Neural cell (in vitro differentiated cells): ENCODE data around the gene TSPAN33. TPM values are rescaled to one million over a fixed set of nuclear protein-coding genes. Genes with fewer than 3 reads are reported as not detected.

Experiments
- H2AFZ ChIP-seq: fragments of 200-600, 300-800 bp; sonication (generic), shearing (Covaris generic); 2 replicates; pipeline ENCODE4 v1.6.0; 2014; ENCODE audit warnings: low read depth, mild to moderate bottlenecking, antibody characterized with exemption, low read length, moderate library complexity
- H3F3A ChIP-seq: fragments of 200-600 bp; shearing (Covaris generic); 2 replicates; pipeline ENCODE4 v1.6.1; 2016; ENCODE audit warnings: mild to moderate bottlenecking, moderate library complexity, mixed read lengths, antibody characterized with exemption, low read length; ENCODE audit not compliant: insufficient read depth, poor library complexity, severe bottlenecking
- H3K27ac ChIP-seq: fragments of 200-600, 300-800 bp; sonication (generic), shearing (Covaris generic); 2 replicates; pipeline ENCODE4 v1.5.1; 2014; ENCODE audit warnings: mild to moderate bottlenecking, low read length, moderate library complexity
- H3K27me3 ChIP-seq: fragments of 300-800, 200-600 bp; sonication (generic), shearing (Covaris generic); 2 replicates; pipeline ENCODE4 v1.6.0; 2014; ENCODE audit warnings: mild to moderate bottlenecking, low read depth, low read length, moderate library complexity; ENCODE audit not compliant: insufficient read depth
- H3K36me3 ChIP-seq: fragments of 300-800, 200-600 bp; sonication (generic), shearing (Covaris generic); 2 replicates; pipeline ENCODE4 v1.5.1; 2014; ENCODE audit warnings: mild to moderate bottlenecking, antibody characterized with exemption, low read length, moderate library complexity; ENCODE audit not compliant: insufficient read depth
- H3K4me2 ChIP-seq: fragments of 300-800, 200-600 bp; sonication (generic), shearing (Covaris generic); 2 replicates; pipeline ENCODE4 v1.6.0; 2014; ENCODE audit warnings: mild to moderate bottlenecking, low read length
- H3K4me3 ChIP-seq: fragments of 300-800, 200-600 bp; sonication (generic), shearing (Covaris generic); 2 replicates; pipeline ENCODE4 v1.5.1; 2014; ENCODE audit warnings: mild to moderate bottlenecking, low read length, moderate library complexity
- H3K79me2 ChIP-seq: fragments of 200-600 bp; shearing (Covaris generic); replicated peaks from 2 replicates; pipeline ENCODE4 v1.6.0; 2014; ENCODE audit warnings: mild to moderate bottlenecking, low read length, moderate library complexity; ENCODE audit not compliant: insufficient read depth
- H3K9ac ChIP-seq: fragments of 300-800, 200-600 bp; sonication (generic), shearing (Covaris generic); 2 replicates; pipeline ENCODE4 v1.6.1; 2016; ENCODE audit warnings: mild to moderate bottlenecking, low read length, mixed read lengths
- H3K9me2 ChIP-seq: fragments of 200-600 bp; shearing (Covaris generic); 2 replicates; pipeline ENCODE4 v1.6.1; 2016; ENCODE audit warnings: mild to moderate bottlenecking, low read length, mixed read lengths; ENCODE audit not compliant: insufficient read depth
- H3K9me3 ChIP-seq: fragments of 200-600, 300-800 bp; sonication (generic), shearing (Covaris generic); 2 replicates; pipeline ENCODE4 v1.6.1; 2016; ENCODE audit warnings: mild to moderate bottlenecking, mixed run types, low read length, moderate library complexity, mixed read lengths
- H4K20me1 ChIP-seq: fragments of 200-600 bp; shearing (Covaris generic); 2 replicates; pipeline ENCODE4 v1.6.1; 2016; ENCODE audit warnings: mild to moderate bottlenecking, mixed run types; ENCODE audit not compliant: insufficient read depth
- CTCF ChIP-seq: fragments of 450-650 bp; IDR thresholded peaks from 2 replicates; pipeline ENCODE4 v1.5.1; 2014; ENCODE audit warnings: antibody characterized with exemption, mild to moderate bottlenecking, moderate library complexity; ENCODE audit not compliant: poor library complexity, severe bottlenecking
- EP300 ChIP-seq: fragments of 450-650 bp; conservative IDR thresholded peaks from 2 replicates; pipeline ENCODE4 v1.6.1; 2014; ENCODE audit warnings: antibody characterized with exemption, mild to moderate bottlenecking, moderate library complexity; ENCODE audit not compliant: poor library complexity, severe bottlenecking
- EZH2 ChIP-seq: fragments of 200-600, 300-800 bp; shearing (Covaris generic), sonication (generic); IDR thresholded peaks from 2 replicates; pipeline ENCODE4 v1.6.1; 2014; ENCODE audit warnings: antibody characterized with exemption, low read length, borderline replicate concordance, mild to moderate bottlenecking; ENCODE audit not compliant: insufficient read depth, poor library complexity, severe bottlenecking
- MXI1 ChIP-seq: fragments of 450-650 bp; conservative IDR thresholded peaks from 2 replicates; pipeline ENCODE4 v1.6.1; 2014; ENCODE audit warnings: antibody characterized with exemption, mild to moderate bottlenecking; ENCODE audit not compliant: poor library complexity, severe bottlenecking
- POLR2AphosphoS5 ChIP-seq: IDR thresholded peaks from 2 replicates; pipeline ENCODE4 v1.6.1; 2012
- RAD21 ChIP-seq: fragments of 450-650 bp; conservative IDR thresholded peaks from 2 replicates; pipeline ENCODE4 v1.6.1; 2014; ENCODE audit warnings: antibody characterized with exemption, mild to moderate bottlenecking, moderate library complexity
- SMC3 ChIP-seq: fragments of 450-650 bp; conservative IDR thresholded peaks from 2 replicates; pipeline ENCODE4 v1.6.1; 2014; ENCODE audit warnings: antibody characterized with exemption, mild to moderate bottlenecking, moderate library complexity; ENCODE audit not compliant: poor library complexity
- TAF1 ChIP-seq: IDR thresholded peaks from 2 replicates; pipeline ENCODE4 v1.6.1; 2012; ENCODE audit warnings: low read depth
- polyA plus RNA-seq: library from polyadenylated mRNA; depleted of rRNA; stranded (reverse); fragments of >200 nt; gene quantifications from 2 replicates; pipeline ENCODE4 v1.2.3, GENCODE V29; 2014
- TF ChIP-seq, protein P1 (sequence below): IDR thresholded peaks from 2 replicates; pipeline ENCODE4 v1.6.1; 2012; ENCODE audit warnings: borderline replicate concordance

TSPAN33 gene
- polyA plus RNA-seq, 1 donor from 2014 or later: 2.5 TPM

DNA sequence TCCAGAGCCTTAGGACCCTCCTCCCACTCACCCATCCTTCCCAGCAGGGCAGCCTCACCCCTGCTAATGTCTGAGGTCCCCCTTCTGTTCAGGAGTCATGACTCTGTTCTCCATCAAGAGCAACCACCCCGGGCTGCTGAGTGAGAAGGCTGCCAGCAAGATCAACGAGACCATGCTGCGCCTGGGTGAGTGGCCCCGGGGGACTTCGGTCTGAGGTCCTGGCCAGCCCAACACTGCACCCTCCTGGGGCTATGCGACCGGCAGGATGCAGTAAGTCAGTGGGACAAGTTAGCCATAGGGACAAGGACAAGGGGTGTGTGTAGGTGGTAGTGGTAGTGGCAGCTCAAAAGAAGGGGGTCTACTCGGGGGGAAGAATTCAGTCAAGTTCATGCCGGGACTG is 64.2 kb downstream of the TSPAN33 start:
- H3K4me2 ChIP-seq: no peak overlapping the region
- no peaks in the 10 kb centered on the region for H3K36me3 ChIP-seq
- H4K20me1 ChIP-seq: no peaks in the 10 kb centered on the region
- no peak overlapping the region for H3K27ac ChIP-seq
- no peak overlapping the region for H2AFZ ChIP-seq
- no peak overlapping the region for H3K4me3 ChIP-seq
- H3K9ac ChIP-seq: no peak overlapping the region
- H3F3A ChIP-seq: no peaks in the 10 kb centered on the region
- H3K9me2 ChIP-seq: no peaks in the 10 kb centered on the region
- no peaks in the 10 kb centered on the region for H3K79me2 ChIP-seq
- H3K27me3 ChIP-seq: no peaks in the 10 kb centered on the region
- TF ChIP-seq SMC3: no peak
- no peak for TF ChIP-seq POLR2AphosphoS5
- TF ChIP-seq TAF1: no peak
- TF ChIP-seq CTCF: no peak
- no peak for TF ChIP-seq EP300
- no peak for TF ChIP-seq RAD21
- no peaks in the 10 kb centered on the region for H3K9me3 ChIP-seq

GRCh38 chr7:129209067-129209926 is 64.8 kb downstream of the TSPAN33 start:
- H3K27me3 ChIP-seq: no peaks in the 10 kb centered on the region
- H2AFZ ChIP-seq: no peak overlapping the region
- no peak overlapping the region for H3K4me2 ChIP-seq
- no peak overlapping the region for H3K4me3 ChIP-seq
- no peaks in the 10 kb centered on the region for H3K9me3 ChIP-seq
- H3K79me2 ChIP-seq: no peaks in the 10 kb centered on the region
- no peak overlapping the region for H3K9ac ChIP-seq
- H3K36me3 ChIP-seq: no peaks in the 10 kb centered on the region
- TF ChIP-seq TAF1 (no peak), CTCF (no peak), EP300 (no peak), EZH2 (no peak), RAD21 (no peak), MXI1 (no peak), SMC3 (no peak), POLR2AphosphoS5 (no peak)
- TF ChIP-seq, protein P1, sequence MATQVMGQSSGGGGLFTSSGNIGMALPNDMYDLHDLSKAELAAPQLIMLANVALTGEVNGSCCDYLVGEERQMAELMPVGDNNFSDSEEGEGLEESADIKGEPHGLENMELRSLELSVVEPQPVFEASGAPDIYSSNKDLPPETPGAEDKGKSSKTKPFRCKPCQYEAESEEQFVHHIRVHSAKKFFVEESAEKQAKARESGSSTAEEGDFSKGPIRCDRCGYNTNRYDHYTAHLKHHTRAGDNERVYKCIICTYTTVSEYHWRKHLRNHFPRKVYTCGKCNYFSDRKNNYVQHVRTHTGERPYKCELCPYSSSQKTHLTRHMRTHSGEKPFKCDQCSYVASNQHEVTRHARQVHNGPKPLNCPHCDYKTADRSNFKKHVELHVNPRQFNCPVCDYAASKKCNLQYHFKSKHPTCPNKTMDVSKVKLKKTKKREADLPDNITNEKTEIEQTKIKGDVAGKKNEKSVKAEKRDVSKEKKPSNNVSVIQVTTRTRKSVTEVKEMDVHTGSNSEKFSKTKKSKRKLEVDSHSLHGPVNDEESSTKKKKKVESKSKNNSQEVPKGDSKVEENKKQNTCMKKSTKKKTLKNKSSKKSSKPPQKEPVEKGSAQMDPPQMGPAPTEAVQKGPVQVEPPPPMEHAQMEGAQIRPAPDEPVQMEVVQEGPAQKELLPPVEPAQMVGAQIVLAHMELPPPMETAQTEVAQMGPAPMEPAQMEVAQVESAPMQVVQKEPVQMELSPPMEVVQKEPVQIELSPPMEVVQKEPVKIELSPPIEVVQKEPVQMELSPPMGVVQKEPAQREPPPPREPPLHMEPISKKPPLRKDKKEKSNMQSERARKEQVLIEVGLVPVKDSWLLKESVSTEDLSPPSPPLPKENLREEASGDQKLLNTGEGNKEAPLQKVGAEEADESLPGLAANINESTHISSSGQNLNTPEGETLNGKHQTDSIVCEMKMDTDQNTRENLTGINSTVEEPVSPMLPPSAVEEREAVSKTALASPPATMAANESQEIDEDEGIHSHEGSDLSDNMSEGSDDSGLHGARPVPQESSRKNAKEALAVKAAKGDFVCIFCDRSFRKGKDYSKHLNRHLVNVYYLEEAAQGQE: no peak
- no peaks in the 10 kb centered on the region for H3K9me2 ChIP-seq
- H3K27ac ChIP-seq: no peak overlapping the region
- H4K20me1 ChIP-seq: no peaks in the 10 kb centered on the region
- no peaks in the 10 kb centered on the region for H3F3A ChIP-seq
